GM18867 (cell line): ENCODE measurements around the gene RCBTB2.
"Not testable (repeated sequence)": the region's sequence is repeated elsewhere in the genome, so short reads cannot be mapped to it uniquely, and the experiment has no call there.

Experiments
- ATAC-seq: cut with Tn5 transposase; IDR thresholded peaks from one replicate; pipeline ENCODE4 v1.9.1; 2021; ENCODE audit warnings: mild to moderate bottlenecking, moderate library complexity; ENCODE audit not compliant: unreplicated experiment

The RCBTB2 gene

DNA sequence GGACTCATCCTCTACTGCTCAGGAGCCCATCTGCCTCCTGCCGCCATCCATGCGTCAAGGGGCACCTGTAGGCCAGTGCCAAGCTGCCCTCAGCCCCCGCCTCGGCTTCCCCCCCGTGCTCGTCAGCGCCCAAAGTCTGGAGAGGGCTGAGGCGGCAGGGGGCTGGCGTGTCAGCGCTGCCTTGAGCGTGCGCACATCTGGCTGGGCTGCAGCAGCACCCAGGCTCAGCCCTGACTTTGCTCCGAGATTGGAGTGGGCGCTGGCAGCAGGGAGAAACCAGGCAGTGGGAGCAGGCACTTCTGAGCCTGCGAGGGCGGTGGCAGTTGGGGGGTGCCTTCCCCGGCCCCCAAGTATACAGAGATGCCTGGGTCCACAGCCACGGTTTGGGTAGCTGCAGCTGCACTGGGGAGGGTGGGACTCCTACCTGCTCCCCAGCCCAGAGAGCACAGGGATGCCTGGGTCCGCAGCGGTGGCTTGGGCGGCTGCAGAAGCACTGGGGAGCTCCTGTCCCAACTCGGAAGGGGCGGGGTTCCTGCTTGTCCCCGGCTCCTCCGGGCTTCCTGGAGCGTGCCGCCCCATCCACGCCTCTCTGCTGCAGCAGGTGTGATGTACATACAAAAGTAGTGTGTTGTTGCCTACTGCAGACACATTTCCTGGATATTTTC lies 75.2 kb downstream of the RCBTB2 start:
- ATAC-seq = no peak

- no peak for ATAC-seq
Observed at GRCh38 chr13:48456546-48456945, 76.3 kb downstream of the RCBTB2 start.

- not testable (repeated sequence) for ATAC-seq
Observed at GRCh38 chr13:48451196-48451595, 81.7 kb downstream of the RCBTB2 start.

DNA sequence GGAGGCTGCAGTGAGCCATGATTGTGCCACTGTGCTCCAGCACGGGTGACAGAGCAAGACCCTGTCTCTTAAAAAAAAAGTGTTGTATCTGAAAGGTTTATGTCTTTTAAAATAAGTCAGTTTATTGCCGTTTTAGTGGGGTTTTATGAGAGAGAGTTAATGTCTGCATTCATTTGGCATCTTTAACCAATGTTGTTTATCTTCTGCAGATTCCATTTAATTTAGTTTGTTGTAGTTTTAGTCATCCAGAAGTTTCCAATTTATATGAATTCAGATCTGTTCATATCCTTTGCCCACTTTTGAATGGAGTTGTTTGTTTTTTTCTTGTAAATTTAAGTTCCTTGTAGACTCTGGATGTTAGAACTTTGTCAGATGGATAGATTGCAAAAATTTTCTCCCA lies 83.2 kb downstream of the RCBTB2 start:
- ATAC-seq = no peak

GRCh38 chr13:48448959-48449614 lies 83.8 kb downstream of the RCBTB2 start:
- ATAC-seq = no peak

- no peak for ATAC-seq
Observed at GRCh38 chr13:48448285-48448958, 84.5 kb downstream of the RCBTB2 start.

DNA sequence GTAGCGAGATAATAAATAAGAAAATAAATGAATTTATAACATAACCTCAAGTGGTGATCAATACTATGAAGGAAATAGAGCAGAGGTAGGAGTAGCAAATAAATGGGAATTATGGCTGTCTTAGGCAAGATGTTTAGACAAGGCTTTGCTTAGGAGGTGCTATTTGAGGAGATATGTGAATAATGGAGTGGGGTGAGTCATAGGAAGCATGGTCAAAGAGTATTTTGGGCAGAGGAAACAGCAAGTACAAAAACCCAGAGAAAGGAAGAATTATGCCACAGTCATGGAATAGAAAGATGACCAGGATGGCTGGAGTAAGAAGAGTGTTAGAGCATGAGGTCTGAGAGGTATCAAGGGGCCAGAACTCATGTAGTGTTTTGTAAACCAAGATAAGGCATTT lies 86.4 kb downstream of the RCBTB2 start:
- no peak for ATAC-seq

DNA sequence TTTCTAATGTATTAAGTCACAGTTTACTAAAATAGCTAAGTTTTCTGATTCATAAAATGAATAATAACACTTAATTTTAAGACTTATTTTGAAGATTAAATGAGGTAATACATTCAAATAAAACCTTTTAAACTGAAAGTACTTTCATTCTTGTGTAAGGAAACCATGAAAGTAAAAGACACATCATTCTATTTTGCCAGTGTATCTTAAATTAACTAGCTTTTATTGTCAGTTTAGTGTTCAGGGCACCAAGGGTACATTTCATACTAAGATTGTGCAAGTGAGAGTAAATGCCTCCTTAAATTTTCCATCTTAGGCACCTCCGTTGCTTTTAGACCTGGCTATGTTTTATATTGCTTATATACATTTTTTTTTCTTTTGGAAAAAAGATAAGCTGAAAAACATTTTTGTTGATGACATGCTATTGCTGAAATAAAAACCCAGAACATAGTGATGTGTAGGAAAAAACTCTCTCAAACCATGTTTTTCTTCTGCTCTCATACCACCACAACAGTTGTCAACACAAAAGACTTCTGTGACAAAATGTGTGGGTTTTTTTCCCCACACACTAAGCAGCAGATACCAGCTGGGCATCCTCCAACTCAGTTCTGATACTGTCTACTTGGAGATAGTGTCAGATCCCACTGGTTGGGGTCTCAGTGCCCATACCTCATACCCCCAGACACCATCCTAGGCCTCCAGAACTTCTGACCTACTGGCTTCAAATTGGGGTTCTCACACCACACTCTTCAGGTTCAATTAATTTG lies 89.3 kb downstream of the RCBTB2 start:
- no peak for ATAC-seq
